RWPE1 (cell line): ENCODE data around the gene DRD2.

Experiments
- CTCF ChIA-PET: fragments of 350-600 bp; sonication (Branson Sonifier 250); formaldehyde crosslinking; extraction: SDS; loops from one replicate; lab custom pipeline; 2021; lab: Yijun Ruan, JAX
- POLR2A ChIA-PET: fragments of 400-600 bp; formaldehyde crosslinking; extraction: SDS; loops from one replicate; lab custom pipeline; 2020; ENCODE audit warnings: antibody characterized with exemption; ENCODE audit not compliant: low non-redundant PET; lab: Yijun Ruan, JAX
- DNase-seq: peaks from one replicate; pipeline ENCODE4 v3.0.0; 2012; ENCODE audit warnings: low spot score
- H3K27ac ChIP-seq: fragments of 450-650 bp; 2 replicates; pipeline ENCODE4 v1.5.1; 2017
- TF ChIP-seq, protein P1 (sequence below): fragments of 450-650 bp; conservative IDR thresholded peaks from 2 replicates; pipeline ENCODE4 v1.5.1; 2017; ENCODE audit warnings: low read depth, mild to moderate bottlenecking

The DRD2 gene

GRCh38 chr11:113372309-113372708 lies 102.9 kb downstream of the DRD2 start:
- DNase-seq, result no peak
- ChIA-PET CTCF (no interaction called here), POLR2A (no interaction called here)
- TF ChIP-seq, protein P1, sequence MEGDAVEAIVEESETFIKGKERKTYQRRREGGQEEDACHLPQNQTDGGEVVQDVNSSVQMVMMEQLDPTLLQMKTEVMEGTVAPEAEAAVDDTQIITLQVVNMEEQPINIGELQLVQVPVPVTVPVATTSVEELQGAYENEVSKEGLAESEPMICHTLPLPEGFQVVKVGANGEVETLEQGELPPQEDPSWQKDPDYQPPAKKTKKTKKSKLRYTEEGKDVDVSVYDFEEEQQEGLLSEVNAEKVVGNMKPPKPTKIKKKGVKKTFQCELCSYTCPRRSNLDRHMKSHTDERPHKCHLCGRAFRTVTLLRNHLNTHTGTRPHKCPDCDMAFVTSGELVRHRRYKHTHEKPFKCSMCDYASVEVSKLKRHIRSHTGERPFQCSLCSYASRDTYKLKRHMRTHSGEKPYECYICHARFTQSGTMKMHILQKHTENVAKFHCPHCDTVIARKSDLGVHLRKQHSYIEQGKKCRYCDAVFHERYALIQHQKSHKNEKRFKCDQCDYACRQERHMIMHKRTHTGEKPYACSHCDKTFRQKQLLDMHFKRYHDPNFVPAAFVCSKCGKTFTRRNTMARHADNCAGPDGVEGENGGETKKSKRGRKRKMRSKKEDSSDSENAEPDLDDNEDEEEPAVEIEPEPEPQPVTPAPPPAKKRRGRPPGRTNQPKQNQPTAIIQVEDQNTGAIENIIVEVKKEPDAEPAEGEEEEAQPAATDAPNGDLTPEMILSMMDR, result no peak
- no peak overlapping the region for H3K27ac ChIP-seq

DNA sequence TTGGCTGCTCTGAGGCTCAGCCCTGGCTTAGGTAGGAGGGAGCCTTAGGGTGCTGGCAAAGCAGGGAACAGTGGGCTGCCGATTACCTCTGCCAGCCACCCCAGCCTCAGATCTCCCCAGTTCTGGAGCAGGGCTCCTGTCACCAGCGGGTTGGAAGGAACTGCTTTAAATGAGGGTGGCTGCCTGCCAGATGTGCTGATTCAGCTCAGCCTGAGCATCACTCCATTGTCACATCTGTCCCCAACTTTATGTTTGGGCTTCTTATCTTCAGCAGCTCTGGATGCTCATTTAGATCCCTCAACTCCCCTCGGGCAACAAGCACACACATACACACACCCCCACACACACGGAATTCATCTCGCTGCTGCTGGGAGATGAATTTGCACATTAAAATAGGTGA lies 104.6 kb downstream of the DRD2 start:
- CTCF ChIA-PET, result no interaction called here

DNA sequence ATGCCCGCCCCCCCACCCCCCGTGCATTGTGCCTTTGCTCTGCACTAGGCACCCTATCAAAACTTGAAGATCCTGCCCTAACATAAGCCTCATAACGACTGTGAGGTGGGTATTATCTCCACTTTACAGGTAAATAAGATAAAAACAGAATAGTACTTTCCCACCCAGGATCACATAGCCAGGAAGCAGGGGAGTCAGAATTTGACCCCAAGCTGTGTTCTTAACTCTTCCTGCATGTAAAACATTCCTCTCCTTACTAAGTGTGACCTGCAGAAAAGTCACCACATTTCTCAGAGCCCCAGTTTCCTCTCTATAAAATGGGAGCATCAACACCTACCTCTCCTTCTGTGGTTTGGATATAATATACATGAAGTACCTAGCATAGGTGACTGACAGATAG lies 105.8 kb downstream of the DRD2 start:
- POLR2A ChIA-PET, result no interaction called here
- TF ChIP-seq, protein P1, result no peak

More for the DNA sequence above, 104.6 kb downstream of the DRD2 start:
- TF ChIP-seq, protein P1, result no peak
- DNase-seq, result no peak
- POLR2A ChIA-PET, result no interaction called here
- H3K27ac ChIP-seq, result peak overlapping the region; percentile 19; the same call in 1 of the 2 replicates

GRCh38 chr11:113365895-113366294 lies 109.3 kb downstream of the DRD2 start:
- POLR2A ChIA-PET, result no interaction called here
- CTCF ChIA-PET, result no interaction called here
- TF ChIP-seq, protein P1, result no peak
- no peak overlapping the region for H3K27ac ChIP-seq
- no peak for DNase-seq

More for the DNA sequence above, 105.8 kb downstream of the DRD2 start:
- no peak overlapping the region for H3K27ac ChIP-seq
- DNase-seq, result no peak
- CTCF ChIA-PET, result no interaction called here

DNA sequence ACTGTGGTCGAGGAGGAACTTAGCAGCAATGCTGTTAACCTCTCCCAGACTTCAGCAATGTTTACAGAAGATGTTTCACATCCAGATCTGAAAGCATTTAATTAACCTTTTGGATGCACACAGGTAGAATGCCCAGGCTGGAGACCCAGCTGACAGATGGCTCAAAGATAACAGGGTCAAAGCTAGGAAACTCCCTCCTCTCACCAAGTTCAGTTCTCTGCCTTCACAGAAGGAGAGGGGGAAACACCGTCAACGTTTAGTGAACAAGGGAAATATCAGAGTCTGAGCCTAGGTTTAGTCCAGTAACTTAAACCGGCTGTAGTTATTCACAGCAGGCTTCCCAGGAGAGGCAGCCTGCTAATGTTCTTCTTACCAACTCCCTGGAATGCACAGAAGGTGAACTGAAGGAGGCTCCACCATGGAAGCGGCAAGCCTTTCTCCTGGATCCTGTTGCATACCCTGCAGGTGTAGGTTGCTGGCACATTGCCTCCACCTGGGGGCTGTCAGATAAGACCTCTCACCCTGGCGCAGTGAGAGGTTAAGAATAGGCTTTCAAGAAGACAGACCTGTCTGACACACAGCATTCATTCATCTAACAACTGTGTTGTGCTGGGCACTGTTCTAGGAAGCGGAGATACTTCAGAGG lies 111.1 kb downstream of the DRD2 start:
- peak overlapping the region; percentile 0; the same call in 1 of the 2 replicates for H3K27ac ChIP-seq
- ChIA-PET POLR2A (no interaction called here), CTCF (no interaction called here)
- DNase-seq, result no peak
- TF ChIP-seq, protein P1, result no peak

- TF ChIP-seq, protein P1, result no peak
- ChIA-PET POLR2A (no interaction called here), CTCF (no interaction called here)
- DNase-seq, result peak; percentile 62
- peak overlapping the region; percentile 52 for H3K27ac ChIP-seq
Measured at GRCh38 chr11:113363406-113363805, 111.8 kb downstream of the DRD2 start.
